ENCODE results near the gene SEC22A. TPM values are rescaled to one million over a fixed set of nuclear protein-coding genes. Genes with fewer than 3 reads are reported as not detected.

Gene SEC22A
- total and polyA plus RNA-seq, 10 of the 15 experiments (the other 5 are each of a cell fraction or from before 2014, with no cell fraction given), result 19.3 to 70.3 (median 36.7) TPM

DNA sequence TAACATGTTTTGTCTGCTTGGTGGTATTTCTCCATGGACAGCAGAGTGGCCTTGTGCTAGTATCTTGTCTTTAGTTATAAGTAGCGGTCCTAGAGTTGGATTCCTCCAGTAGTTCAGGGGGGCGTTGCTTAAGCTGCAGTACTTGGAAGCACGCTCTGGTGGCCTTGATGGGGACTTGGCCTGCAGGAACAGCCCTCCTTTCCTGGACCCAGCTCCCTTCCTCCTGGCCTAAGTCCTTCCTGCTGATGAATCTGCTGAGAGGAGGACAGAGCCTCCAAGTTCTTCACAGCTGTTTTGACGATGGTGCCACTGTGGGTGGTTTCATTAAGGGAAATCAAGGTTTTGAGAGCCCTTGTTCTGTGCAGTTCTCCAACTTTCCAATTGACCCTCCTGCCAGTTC, 38.6 kb upstream of the SEC22A start:
- H3K36me3 ChIP-seq (ENCODE audit: control insufficient read depth in 2 of 2, insufficient read depth in 2 of 2, low read length in 1 of 2), result peaks cover 4 to 9% of the 10 kb centered on the region in 2 experiments
- ChIA-PET SMC1A (ENCODE audit: uncharacterized antibody, unreplicated experiment) (no interaction called here), CTCF (no interaction called here), POLR2A (no interaction called here), RAD21 (ENCODE audit: unreplicated experiment) (no interaction called here)
- WGBS (ENCODE audit: insufficient coverage, insufficient replicate concordance, low lambda C conversion rate, missing lambda C conversion rate), result 97% methylated on average over 4 of the region's 4 CpGs
- no peak overlapping the region for H3K9ac ChIP-seq (ENCODE audit: control insufficient read depth, insufficient read depth, low read length)
- intact Hi-C loops (cut with micrococcal nuclease; ENCODE audit: unreplicated experiment) (no loop called here), in situ Hi-C loops (cut with MboI) (no loop called here)
- H3K4me2 ChIP-seq (ENCODE audit: control insufficient read depth, insufficient read depth), result no peak overlapping the region
- TF ChIP-seq KLF5 (IDR thresholded peaks at IDR 0.05; ENCODE audit: partially characterized antibody) (no peak), FOXM1 (IDR thresholded peaks at IDR 0.05; ENCODE audit: low read depth, low read length) (no peak), IKZF2 (IDR thresholded peaks at IDR 0.05) (no peak), PRDM15 (CRISPR knock-in tag; IDR thresholded peaks at IDR 0.05) (no peak), SMARCA5 (IDR thresholded peaks at IDR 0.05) (no peak), TARDBP (IDR thresholded peaks at IDR 0.05; ENCODE audit: borderline replicate concordance) (no peak), MLLT1 (IDR thresholded peaks at IDR 0.05) (no peak), ZNF24 (IDR thresholded peaks at IDR 0.05) (no peak), NR2F1 (conservative IDR thresholded peaks at IDR 0.05) (no peak), NFIC (IDR thresholded peaks at IDR 0.05; ENCODE audit: low read depth, low read length) (no peak), SIX5 (IDR thresholded peaks at IDR 0.05; ENCODE audit: low read depth, low read length, severe bottlenecking) (no peak), BHLHE40 (IDR thresholded peaks at IDR 0.05; ENCODE audit: borderline replicate concordance in 1 of 2, low read depth in 2 of 2, low read length in 1 of 2) (no peak), E2F8 (IDR thresholded peaks at IDR 0.05; ENCODE audit: low read depth, partially characterized antibody) (no peak)
- TF ChIP-seq, protein P1, sequence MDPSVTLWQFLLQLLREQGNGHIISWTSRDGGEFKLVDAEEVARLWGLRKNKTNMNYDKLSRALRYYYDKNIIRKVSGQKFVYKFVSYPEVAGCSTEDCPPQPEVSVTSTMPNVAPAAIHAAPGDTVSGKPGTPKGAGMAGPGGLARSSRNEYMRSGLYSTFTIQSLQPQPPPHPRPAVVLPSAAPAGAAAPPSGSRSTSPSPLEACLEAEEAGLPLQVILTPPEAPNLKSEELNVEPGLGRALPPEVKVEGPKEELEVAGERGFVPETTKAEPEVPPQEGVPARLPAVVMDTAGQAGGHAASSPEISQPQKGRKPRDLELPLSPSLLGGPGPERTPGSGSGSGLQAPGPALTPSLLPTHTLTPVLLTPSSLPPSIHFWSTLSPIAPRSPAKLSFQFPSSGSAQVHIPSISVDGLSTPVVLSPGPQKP (IDR thresholded peaks at IDR 0.05; ENCODE audit: low read depth, low read length), result no peak
- TF ChIP-seq, protein P2, sequence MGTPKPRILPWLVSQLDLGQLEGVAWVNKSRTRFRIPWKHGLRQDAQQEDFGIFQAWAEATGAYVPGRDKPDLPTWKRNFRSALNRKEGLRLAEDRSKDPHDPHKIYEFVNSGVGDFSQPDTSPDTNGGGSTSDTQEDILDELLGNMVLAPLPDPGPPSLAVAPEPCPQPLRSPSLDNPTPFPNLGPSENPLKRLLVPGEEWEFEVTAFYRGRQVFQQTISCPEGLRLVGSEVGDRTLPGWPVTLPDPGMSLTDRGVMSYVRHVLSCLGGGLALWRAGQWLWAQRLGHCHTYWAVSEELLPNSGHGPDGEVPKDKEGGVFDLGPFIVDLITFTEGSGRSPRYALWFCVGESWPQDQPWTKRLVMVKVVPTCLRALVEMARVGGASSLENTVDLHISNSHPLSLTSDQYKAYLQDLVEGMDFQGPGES (IDR thresholded peaks at IDR 0.05), result no peak
- H3K27ac ChIP-seq (ENCODE audit: control insufficient read depth, insufficient read depth), result no peak overlapping the region
- no peaks in the 10 kb centered on the region for H3K27me3 ChIP-seq (replicated peaks in 1 of 2; ENCODE audit: control insufficient read depth in 2 of 2, insufficient read depth in 2 of 2, low read length in 1 of 2)
- FAIRE-seq (no peak), ATAC-seq (no peak), DNase-seq (ENCODE audit: low read depth, low spot score) (no peak)
- no peaks in the 10 kb centered on the region for H3K79me2 ChIP-seq (ENCODE audit: control insufficient read depth, insufficient read depth, low read length)
- no TSS peak for BruUV-seq (replicated peaks)
- H3K4me3 ChIP-seq, result no peak overlapping the region
- no peaks in the 10 kb centered on the region for H3K9me3 ChIP-seq (replicated peaks; ENCODE audit: control insufficient read depth, insufficient read depth, low read length)
- H4K20me1 ChIP-seq (ENCODE audit: control insufficient read depth, insufficient read depth), result no peaks in the 10 kb centered on the region
- H2AFZ ChIP-seq (ENCODE audit: control insufficient read depth, low read depth, low read length), result no peak overlapping the region
- no peaks in the 10 kb centered on the region for H3K4me1 ChIP-seq (ENCODE audit: control insufficient read depth, insufficient read depth, low read length)

Data from GM12878 (cell line).